ENCODE data around the gene RMP24.
"Not testable (repeated sequence)": the region's sequence is repeated elsewhere in the genome, so short reads cannot be mapped to it uniquely, and the experiment has no call there.

RMP24 gene

GRCh38 chr18:35972197-35973000 is at the start of gene RMP24:
Gene RMP24 (plus strand): TSS chr18:35972679.
- DNase-seq = peak; percentile 94

- no peak for DNase-seq
Observed at GRCh38 chr18:35923939-35924684, 48.4 kb upstream of the RMP24 start.

- no peak for DNase-seq
Observed at GRCh38 chr18:35926884-35927283, 45.6 kb upstream of the RMP24 start.

- DNase-seq = no peak
Observed at GRCh38 chr18:35927430-35927829, 45.0 kb upstream of the RMP24 start.

- DNase-seq = no peak
Observed at GRCh38 chr18:35933982-35934381, 38.5 kb upstream of the RMP24 start.

GRCh38 chr18:35934891-35935290 is 37.6 kb upstream of the RMP24 start:
- DNase-seq = no peak

GRCh38 chr18:35935805-35936204 is 36.7 kb upstream of the RMP24 start:
- DNase-seq = no peak

GRCh38 chr18:35936951-35937350 is 35.5 kb upstream of the RMP24 start:
- DNase-seq = no peak

GRCh38 chr18:35938158-35938557 is 34.3 kb upstream of the RMP24 start:
- DNase-seq = no peak

GRCh38 chr18:35938562-35938961 is 33.9 kb upstream of the RMP24 start:
- no peak for DNase-seq

GRCh38 chr18:35939138-35939537 is 33.3 kb upstream of the RMP24 start:
- no peak for DNase-seq

GRCh38 chr18:35941299-35941698 is 31.2 kb upstream of the RMP24 start:
- no peak for DNase-seq

GRCh38 chr18:35942133-35942532 is 30.3 kb upstream of the RMP24 start:
- DNase-seq = no peak

- DNase-seq = no peak
Observed at GRCh38 chr18:35942661-35943060, 29.8 kb upstream of the RMP24 start.

GRCh38 chr18:35948080-35948479 is 24.4 kb upstream of the RMP24 start:
- no peak for DNase-seq

GRCh38 chr18:35949090-35949489 is 23.4 kb upstream of the RMP24 start:
- no peak for DNase-seq

- DNase-seq = peak; percentile 50
Observed at GRCh38 chr18:35949903-35950627, 22.4 kb upstream of the RMP24 start.

- no peak for DNase-seq
Observed at GRCh38 chr18:35950628-35950982, 21.9 kb upstream of the RMP24 start.

- no peak for DNase-seq
Observed at GRCh38 chr18:35953688-35954087, 18.8 kb upstream of the RMP24 start.

- no peak for DNase-seq
Observed at GRCh38 chr18:35956226-35956625, 16.3 kb upstream of the RMP24 start.

- no peak for DNase-seq
Observed at GRCh38 chr18:35962320-35962719, 10.2 kb upstream of the RMP24 start.

- DNase-seq = no peak
Observed at GRCh38 chr18:35964319-35964718, 8.2 kb upstream of the RMP24 start.

GRCh38 chr18:35967866-35968265 is 4.6 kb upstream of the RMP24 start:
- DNase-seq = not testable (repeated sequence)
